AG04450 (cell line): ENCODE results near the gene KRTAP3-3. TPM values are rescaled to one million over a fixed set of nuclear protein-coding genes. Genes with fewer than 3 reads are reported as not detected.

ENCODE experiments used
- CTCF ChIA-PET: fragments of 300-600, 350-600 bp; formaldehyde crosslinking; extraction: SDS; loops from one replicate; lab custom pipeline; 2022; ENCODE audit warnings: antibody characterized with exemption, inconsistent platforms; lab: Charles Lee
- POLR2A ChIA-PET: fragments of 350-600 bp; formaldehyde crosslinking; extraction: SDS; loops from one replicate; lab custom pipeline; 2021; ENCODE audit warnings: antibody characterized with exemption, inconsistent platforms; lab: Yijun Ruan, JAX
- DNase-seq: peaks from one replicate; pipeline ENCODE4 v3.0.0-alpha.2; 2011; ENCODE audit warnings: low read depth, low spot score
- H3K27ac ChIP-seq: one replicate; pipeline ENCODE4 v1.5.1; 2012; ENCODE audit warnings: low read depth, low read length, control low read depth
- H3K27me3 ChIP-seq: one replicate; pipeline ENCODE4 v1.6.0; 2012; ENCODE audit warnings: low read length; ENCODE audit not compliant: control insufficient read depth, insufficient read depth
- H3K4me3 ChIP-seq: 2 replicates; pipeline ENCODE4 v1.5.1; 2011; ENCODE audit warnings: mild to moderate bottlenecking, low read depth, low read length, control low read depth
- H3K9me3 ChIP-seq: 2 replicates; pipeline ENCODE4 v1.5.1; 2012; ENCODE audit warnings: low read length; ENCODE audit not compliant: control insufficient read depth, insufficient read depth
- polyA plus RNA-seq: library from polyadenylated mRNA; depleted of rRNA; stranded (reverse); fragments of >200 nt; gene quantifications from 2 replicates; pipeline ENCODE4 v1.2.3, GENCODE V29; 2011
- TF ChIP-seq, protein P1 (sequence below): IDR thresholded peaks from 2 replicates; pipeline ENCODE4 v1.5.1; 2011; ENCODE audit warnings: low read depth, low read length, control low read depth, inconsistent platforms

KRTAP3-3 gene
- polyA plus RNA-seq, 1 experiment, result not detected

DNA sequence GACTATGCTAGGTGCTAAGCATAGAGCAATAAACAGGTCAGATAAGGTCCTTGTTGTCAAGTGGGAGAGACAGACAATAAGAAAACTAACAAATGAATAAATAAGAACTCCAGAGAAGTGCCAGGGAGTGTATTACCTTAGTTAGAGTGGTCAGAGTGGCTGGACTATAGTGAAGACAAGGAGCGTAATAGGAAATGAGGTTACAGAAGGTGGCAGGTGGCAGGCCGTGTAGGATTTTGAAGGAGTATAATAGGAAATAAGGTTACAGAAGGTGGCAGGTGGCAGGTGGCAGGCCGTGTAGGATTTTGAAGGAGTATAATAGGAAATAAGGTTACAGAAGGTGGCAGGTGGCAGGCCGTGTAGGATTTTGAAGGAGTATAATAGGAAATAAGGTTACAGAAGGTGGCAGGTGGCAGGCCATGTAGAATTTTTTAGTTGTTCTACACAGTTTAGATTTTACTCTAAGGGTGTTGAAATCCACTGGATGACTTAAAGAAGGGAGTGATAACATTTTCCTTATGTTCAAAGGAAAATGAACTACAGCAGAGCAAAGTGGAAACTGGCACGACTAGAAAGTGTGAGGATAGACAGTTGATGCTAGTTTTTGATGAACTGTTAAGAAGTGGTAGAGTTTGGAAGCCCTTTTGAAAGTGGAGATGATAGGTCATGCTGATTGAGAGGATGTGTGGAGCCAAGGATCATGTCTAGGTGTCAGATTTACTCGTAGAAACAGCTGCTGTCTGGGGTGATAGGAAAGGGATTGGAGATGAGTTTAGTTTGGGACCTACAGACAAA is 18.6 kb upstream of the KRTAP3-3 start:
- no peak for DNase-seq
- ChIA-PET CTCF (no interaction called here), POLR2A (no interaction called here)
- no peak overlapping the region for H3K27ac ChIP-seq
- H3K9me3 ChIP-seq, result no peaks in the 10 kb centered on the region
- H3K4me3 ChIP-seq, result no peak overlapping the region
- no peaks in the 10 kb centered on the region for H3K27me3 ChIP-seq
- TF ChIP-seq, protein P1, sequence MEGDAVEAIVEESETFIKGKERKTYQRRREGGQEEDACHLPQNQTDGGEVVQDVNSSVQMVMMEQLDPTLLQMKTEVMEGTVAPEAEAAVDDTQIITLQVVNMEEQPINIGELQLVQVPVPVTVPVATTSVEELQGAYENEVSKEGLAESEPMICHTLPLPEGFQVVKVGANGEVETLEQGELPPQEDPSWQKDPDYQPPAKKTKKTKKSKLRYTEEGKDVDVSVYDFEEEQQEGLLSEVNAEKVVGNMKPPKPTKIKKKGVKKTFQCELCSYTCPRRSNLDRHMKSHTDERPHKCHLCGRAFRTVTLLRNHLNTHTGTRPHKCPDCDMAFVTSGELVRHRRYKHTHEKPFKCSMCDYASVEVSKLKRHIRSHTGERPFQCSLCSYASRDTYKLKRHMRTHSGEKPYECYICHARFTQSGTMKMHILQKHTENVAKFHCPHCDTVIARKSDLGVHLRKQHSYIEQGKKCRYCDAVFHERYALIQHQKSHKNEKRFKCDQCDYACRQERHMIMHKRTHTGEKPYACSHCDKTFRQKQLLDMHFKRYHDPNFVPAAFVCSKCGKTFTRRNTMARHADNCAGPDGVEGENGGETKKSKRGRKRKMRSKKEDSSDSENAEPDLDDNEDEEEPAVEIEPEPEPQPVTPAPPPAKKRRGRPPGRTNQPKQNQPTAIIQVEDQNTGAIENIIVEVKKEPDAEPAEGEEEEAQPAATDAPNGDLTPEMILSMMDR, result no peak

DNA sequence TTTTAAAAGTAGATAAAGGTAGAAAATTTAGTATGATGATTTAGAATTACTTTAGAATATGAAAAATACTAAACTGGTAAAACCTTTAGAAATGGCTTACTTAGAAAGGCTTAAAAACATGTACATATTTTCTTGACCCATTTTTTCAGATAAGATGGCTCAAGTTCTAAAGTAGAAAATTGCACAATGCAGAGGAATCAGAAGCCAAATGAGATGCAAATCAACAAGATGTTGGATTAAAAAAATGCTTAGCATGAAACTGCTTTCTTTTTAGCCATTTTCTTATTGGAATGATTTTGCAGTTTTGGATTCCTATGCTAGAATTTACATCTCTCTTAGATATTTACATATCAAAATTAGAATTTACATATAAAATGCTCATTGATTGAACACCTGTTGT is 16.5 kb upstream of the KRTAP3-3 start:
- no peak for DNase-seq
- no peak overlapping the region for H3K27ac ChIP-seq
- no peaks in the 10 kb centered on the region for H3K9me3 ChIP-seq
- TF ChIP-seq, protein P1, result no peak
- POLR2A ChIA-PET, result interaction anchor here (0.8 kb wide), 1 partner anchor 97 kb away, joined by 3 read pairs; no protein-coding TSS in a partner anchor
- H3K27me3 ChIP-seq, result no peaks in the 10 kb centered on the region
- CTCF ChIA-PET, result no interaction called here
- no peak overlapping the region for H3K4me3 ChIP-seq

DNA sequence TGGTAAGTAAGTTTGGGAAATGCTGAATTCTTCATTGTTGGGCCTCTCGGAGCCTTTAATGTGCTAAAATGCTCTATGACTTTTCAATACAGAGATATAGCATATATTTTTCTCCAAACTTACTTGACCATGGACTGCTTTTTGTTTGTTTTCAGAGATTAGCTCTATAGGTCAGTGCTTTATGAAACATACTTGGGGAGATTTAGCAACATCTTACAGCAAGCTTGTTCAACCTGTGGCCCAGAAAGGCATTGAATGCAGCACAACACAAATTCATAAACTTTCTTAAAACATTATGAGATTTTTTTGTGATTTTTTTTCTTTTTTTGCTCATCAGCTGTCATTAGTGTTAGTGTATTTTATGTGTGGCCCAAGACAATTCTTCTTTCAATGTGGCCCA is 16.0 kb upstream of the KRTAP3-3 start:
- CTCF ChIA-PET, result no interaction called here
- Histone ChIP-seq H3K27me3 (no peaks in the 10 kb centered on the region), H3K27ac (no peak overlapping the region), H3K9me3 (no peaks in the 10 kb centered on the region), H3K4me3 (no peak overlapping the region)
- TF ChIP-seq, protein P1, result no peak
- no peak for DNase-seq
- POLR2A ChIA-PET, result interaction anchor here (0.8 kb wide), 1 partner anchor 97 kb away, joined by 3 read pairs; no protein-coding TSS in a partner anchor

DNA sequence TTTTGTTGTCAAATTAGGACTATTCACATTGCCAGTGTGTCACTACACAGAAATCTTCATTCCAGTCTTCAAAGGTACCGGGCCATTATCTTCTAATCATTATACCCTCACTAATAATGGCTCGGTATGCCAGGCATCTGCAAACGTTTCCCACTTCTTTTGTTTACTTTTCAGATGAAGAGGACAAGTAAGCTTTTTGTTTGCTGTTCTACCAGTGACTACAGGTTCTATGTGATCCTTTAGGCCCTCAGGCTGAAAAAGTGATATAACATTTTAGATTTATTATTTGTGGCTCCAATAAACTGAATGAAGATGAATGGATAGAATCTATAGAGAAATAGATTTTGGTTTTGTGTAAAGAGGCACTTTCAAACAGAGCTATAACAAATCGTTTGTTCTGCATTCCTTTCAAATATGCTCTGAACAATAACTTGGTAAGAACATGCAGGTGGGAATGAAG is 15.4 kb upstream of the KRTAP3-3 start:
- ChIA-PET POLR2A (interaction anchor here (0.8 kb wide), 1 partner anchor 96 kb away, joined by 3 read pairs; no protein-coding TSS in a partner anchor), CTCF (no interaction called here)
- DNase-seq, result no peak
- H3K9me3 ChIP-seq, result no peaks in the 10 kb centered on the region
- no peak overlapping the region for H3K4me3 ChIP-seq
- H3K27me3 ChIP-seq, result no peaks in the 10 kb centered on the region
- TF ChIP-seq, protein P1, result no peak
- H3K27ac ChIP-seq, result no peak overlapping the region

DNA sequence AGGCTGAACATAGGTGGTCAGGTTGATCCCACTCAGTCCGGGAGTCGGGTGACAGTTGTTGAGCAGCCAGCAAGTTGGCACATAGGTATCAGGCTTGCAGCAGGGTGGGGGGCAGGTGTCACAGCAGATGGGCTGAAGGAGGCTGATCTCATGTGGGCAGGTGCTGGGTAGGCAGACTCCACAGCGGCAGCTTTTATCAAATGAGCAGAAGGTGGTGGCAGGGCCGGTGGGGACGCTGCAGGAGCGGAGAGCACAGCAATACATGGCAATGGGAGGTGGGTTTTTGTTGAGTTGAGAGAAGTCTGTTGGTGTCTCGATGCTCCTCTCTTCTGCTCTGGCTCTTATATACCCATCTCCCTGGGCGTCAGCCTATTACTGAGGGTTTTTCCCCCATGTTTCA is 14.8 kb upstream of the KRTAP3-3 start, which contains the start of gene KRTAP3-1:
Gene KRTAP3-1 (minus strand): TSS at position 318 of the 400 bp plus-strand sequence. CDS start 54 bp downstream, at position 264.
- DNase-seq, result no peak
- CTCF ChIA-PET, result interaction anchor here (0.5 to 0.8 kb wide), 2 partner anchors 28 to 640 kb away, joined by 3 to 6 read pairs; no protein-coding TSS in a partner anchor
- no peaks in the 10 kb centered on the region for H3K9me3 ChIP-seq
- H3K4me3 ChIP-seq, result no peak within 1 kb of the TSS
- POLR2A ChIA-PET, result no interaction called here
- no peak within 1 kb of the TSS for H3K27ac ChIP-seq
- H3K27me3 ChIP-seq, result no peaks in the 10 kb centered on the region
- TF ChIP-seq, protein P1, result no peak
